HG02610 (cell line): ENCODE data around the gene RIMBP2.
"Not testable (repeated sequence)": the region's sequence is repeated elsewhere in the genome, so short reads cannot be mapped to it uniquely, and the experiment has no call there.

Experiments
- ATAC-seq: cut with Tn5 transposase; IDR thresholded peaks from one replicate; pipeline ENCODE4 v1.9.1; 2021; ENCODE audit warnings: mild to moderate bottlenecking, moderate library complexity; ENCODE audit not compliant: unreplicated experiment

RIMBP2 gene

DNA sequence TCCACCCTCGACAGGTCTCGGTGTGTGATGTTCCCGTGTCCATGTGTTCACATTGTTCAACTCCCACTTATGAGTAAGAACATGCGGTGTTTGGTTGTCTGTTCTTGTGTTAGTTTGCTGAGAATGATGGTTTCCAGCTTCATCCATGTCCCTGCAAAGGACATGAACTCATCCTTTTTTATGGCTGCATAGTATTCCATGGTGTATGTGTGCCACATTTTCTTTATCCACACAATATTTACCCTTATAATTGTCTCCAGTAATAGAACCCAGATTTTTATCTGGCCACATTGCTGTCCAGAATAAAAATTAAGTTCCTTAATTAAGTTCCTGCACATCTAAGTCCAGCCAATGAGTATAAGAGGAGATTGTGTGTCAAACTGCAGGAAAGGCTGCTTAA lies 22.3 kb upstream of the RIMBP2 start:
- ATAC-seq, result not testable (repeated sequence)

DNA sequence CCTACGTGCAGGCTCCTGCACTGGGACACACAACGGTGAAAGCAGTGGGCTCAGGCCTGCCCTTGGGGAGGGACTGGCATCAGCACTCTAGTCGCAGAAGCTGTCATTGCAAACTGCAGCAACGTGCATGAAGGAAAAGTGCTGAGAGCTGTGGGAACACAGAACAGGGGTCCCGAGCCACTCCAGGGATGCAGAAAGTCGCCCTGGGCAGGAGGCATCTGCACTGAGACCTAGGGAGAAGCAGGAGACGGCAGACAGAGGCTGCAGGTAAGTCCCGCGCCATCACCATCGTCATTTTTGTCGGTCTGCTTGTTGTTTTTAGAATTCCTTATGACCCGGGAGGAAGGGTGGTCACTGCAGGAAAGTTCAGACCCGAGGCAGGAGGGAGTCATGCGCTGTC lies 21.6 kb upstream of the RIMBP2 start:
- ATAC-seq, result no peak

DNA sequence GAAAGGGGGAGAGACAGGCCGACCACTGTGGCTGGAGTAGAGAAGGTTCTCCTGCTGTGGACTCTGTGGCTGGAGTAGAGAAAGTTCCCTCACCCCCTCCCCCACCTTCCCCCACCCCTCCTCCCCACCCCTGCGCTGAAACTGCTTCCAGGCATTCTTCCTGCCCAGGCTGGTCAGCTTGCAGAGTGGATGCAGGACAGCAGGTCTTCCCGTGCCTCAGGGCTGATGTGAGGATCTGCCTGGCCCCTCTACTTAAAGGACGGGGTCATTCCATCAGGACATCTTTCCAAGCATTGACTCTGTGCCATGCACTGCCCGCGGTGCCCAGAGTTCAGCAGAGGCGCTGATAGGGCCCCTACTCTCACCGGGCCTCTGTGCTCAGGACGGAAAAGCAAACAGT lies 13.2 kb upstream of the RIMBP2 start:
- ATAC-seq, result no peak

DNA sequence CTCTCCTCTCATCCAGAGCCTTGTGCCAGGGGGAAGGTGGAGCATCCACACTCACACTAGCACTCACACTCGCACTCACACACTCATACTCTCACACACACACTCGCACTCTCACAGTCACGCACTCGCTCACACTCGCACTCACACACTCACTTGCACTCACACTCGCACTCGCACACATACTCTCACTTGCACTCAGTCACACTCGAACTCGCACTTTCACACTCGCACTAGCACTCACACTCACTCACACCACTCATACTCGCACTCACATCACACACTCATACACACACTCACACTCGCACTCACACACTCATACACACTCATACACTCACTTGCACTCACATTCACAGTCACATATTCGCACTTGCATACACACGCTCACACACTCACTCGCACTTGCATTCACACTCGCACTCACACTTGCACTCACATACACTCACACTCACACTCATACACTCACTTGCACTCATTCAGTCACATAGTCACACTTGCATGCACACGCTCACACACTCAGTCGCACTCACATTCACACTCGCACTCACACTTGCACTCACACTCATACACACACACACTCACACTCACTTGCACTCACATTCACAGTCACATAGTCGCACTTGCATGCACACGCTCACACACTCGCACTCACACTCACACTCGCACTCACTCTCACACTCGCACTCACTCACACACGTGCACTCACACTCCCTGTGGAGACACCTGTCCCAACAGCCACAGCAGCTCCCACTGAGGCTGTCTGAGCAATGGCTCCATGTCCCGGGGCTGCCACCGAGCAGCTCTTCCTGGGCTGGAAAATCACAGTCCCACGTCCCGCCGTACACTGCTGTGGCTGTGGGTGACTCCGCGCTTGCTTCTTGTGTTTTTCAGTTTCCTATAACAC lies 12.3 kb upstream of the RIMBP2 start:
- ATAC-seq, result no peak

DNA sequence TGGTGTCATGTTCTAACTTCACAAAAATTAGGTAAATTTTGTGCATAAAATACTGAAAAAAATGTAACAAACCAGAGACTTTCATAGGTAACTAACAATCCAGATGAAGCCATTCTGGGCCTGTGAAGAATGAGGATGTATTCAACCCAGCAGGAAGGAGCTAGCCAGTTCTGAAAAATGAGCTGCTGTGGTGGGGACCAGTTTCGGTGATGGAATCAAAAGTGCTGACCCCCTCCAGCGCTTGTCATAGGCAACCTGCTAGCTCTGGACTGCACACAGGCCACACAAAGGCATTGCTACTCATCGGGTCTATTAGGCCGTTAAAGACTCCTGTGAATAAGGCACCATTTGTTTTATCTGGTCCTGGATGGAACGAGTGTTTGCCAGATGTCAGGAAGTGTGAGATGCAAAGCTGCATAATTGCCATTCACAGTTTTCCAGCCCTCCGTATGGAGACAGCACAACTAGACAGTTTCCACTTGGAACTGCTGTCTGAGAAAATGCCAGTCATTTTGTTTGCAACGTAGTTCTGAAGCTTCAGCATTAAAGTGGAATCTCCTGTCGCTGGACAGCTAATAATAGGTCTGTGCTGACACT lies 3.3 kb upstream of the RIMBP2 start:
- ATAC-seq, result no peak

DNA sequence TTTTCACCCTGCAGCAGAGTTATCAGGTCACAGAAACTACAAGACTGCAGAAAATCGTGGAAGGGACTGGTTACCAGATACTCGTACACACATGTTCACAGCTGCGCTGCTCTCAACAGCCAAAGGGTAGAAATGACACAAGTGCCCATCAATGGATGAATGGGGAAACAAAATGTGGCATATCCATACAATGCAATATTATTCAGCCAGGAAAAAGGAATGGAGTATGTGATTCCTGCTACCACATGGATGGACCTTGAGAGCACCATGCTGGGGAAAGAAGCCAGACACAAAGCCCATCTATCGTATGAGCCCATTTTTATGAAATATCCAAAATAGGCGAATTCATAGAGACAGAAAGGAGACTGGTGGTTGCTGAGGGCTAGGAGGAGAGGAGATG lies 1.7 kb upstream of the RIMBP2 start:
- no peak for ATAC-seq

DNA sequence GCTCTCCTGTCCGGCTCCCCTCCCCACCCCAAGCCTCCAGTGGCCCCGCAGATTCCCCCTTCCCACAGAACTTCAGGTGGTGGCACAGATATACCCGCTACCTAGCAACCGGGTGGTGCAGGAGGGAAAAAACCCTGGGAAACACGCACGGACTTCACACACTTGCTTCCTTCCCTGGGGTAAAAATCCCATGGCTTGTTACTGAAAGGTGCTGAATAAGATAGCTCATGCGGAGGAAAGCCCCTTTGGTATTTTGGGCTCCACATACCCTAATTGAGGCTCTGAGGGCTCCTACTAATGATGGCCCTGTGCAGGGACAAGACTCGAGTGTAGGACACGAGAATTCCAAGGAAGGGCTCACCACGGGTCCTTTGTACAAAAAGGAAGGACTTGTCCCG lies 869 bp upstream of the RIMBP2 start:
- ATAC-seq, result no peak

DNA sequence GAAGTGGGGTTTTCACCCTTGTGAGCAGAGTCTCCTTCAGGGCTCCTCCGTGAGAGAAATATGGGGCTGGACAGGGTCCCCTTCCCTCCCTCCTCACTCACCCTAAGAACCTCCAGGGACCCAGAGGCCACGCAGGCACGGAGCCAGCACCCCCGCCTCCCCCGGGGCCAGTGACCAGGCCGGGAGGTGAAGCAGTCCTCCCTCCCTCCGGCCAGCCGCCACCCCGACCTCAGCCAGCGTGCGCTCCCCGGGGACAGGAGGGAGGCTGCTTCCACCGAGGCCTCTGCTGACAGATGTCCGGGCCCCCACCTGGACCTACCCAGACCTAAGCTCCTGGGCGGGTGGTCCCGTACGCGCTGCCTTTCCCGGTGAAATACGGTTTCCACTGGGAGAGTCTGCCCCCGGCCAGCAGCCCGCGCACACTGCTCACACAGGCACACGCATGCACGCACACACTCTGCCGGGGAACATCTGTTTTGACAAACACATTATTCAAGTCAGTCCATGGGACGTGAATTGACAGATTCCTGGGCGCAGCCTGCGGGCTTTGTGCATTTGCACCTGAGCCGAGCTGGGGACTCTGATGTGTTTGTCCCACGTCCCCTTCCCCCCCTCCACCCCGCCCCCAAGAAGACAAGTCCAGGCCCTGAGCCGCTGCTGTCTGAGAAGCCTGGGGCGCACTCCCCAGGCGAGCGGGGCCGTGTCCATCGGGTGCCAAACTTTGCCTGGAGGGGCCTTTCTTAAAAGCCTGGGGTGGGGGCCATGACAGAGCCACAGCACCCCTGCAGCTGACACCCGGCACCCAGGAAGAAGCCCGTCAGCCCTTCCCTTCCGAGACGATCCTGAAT lies 725 bp downstream of the RIMBP2 start:
- no peak for ATAC-seq

DNA sequence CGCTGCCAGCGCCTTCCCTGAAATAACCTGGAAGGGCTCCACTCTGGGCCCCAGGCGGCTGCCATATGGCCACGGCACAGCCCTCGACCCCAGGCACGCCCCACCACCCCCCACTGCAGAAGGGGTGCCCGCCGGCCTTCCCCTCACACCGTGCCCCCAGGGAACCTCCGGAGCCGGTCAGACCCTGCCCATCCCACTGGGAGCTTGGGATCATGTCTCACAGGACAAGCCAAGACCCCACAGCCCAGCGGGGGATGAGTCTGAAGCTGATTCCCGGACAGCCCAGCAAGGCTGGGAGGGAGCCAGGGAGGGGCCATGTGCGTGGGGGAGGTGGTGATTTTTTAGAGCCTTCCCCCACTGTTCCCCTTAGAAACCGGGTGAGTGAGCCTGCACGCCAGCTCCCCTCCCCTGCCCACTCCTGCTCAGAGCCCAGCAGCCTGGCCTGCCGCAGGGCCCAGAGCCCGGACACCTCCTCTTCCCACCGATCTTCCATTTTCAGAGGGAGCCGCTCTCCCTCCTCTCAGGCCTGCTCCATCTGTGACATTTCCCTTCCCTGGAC lies 1.4 kb downstream of the RIMBP2 start:
- no peak for ATAC-seq

DNA sequence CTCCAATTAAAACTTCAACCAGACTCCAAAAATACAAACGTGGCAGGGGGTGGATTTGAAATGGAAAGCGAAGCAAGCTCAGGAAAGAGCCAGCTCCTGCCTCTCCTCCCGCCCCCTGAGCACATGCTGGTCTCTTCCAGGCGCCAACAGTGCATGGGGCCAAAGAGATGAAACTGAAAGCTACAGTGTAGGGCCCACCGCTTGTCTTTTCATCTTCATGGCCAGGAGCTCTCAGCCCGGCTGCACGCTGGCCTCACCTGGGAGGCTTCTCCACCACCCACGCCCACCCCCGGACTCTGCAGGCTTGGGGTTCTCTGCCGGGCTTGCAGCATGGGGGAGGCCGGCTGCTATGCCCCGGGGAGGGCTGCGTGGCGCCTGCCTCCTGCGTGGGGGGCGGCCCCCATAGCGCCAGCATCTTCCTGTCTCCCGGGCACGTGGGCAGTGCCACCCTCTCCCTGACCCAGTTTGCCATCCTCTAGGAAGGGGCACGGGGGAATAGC lies 2.0 kb downstream of the RIMBP2 start:
- no peak for ATAC-seq

DNA sequence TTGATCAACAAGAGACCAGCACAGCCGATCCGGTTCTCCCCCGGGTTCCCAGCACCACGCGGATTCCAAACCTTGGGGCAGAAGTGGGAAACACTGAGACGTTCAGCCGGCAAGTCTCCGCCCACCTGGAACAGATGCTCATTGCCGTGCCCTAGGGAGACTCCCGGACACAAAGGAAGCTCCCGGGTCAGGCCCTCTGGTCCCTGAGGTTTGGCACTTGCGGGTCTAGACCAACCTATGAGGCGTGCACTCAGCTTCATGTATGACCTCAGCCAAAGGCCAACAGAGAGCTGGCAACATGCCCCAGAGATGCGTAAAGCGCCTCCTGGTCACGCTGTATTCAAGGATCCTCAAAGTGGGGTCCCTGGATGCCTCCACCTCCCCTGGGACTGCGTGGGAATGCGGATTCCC lies 2.5 kb downstream of the RIMBP2 start:
- ATAC-seq, result no peak

DNA sequence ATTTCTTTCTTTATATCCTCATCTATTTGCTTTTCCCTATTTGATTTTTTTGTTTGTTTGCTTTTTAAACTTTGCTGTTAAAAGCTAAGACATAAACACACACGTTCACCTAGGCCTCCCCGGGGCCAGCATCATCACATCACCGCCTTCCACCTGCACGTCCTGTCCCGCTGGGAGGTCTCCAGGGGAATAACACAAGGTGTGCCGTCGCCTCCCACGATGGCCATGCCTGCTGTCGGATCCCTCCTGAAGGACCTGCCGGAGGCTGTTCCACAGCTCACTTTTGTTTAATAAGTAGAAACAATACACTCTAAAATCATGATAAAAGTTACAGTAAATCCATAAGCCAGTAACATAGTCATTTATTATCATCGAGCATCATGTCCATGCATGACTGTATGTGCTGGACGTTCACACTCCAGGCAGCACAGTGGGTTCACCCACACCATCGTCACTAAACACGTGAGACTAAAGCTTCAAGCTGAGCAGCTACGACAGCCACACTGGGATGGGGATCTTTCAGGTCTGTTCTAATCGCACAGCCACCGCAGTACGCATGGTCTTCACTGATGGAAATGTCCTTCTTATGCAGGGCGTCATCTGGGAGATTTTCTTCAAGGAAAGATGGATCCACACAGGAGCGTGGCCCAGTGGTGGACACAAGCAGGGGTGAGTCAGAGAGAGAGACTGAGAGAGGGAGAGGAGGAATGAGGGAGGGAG lies 3.6 kb downstream of the RIMBP2 start:
- ATAC-seq, result no peak

DNA sequence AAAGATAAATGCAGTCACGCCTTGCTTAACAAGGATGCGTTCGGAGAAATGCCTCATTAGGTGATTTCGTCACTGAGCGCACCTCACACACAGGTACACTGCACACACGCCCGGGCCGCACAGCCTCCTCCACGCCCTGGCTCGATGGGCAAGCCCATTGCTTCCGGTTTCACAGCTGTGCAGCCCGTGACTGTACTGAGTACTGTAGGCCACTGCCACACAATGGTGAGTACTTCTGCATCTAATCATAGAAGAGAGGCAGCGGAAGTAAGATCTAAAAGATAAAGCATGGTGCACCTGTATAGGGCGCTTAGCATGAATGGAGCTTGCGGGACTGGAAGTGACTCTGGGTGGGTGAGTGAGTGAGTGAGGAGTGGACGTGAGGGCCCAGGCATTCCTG lies 4.3 kb downstream of the RIMBP2 start:
- ATAC-seq, result no peak

DNA sequence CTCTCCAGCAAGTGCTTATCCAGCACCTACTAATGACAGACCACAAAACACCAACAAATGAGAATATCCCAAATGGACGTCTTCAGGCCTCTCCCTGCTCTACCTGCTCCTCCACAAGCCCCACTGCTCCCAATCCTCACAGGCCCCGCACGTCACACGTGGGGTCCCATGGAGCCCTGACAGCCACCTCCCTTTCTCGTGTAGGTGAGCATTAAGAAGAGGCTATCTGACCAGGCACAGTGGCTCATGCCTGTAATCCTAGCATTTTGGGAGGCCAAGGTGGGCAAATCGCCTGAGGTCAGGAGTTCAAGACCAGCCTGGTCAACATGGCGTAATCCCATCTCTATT lies 5.4 kb downstream of the RIMBP2 start:
- no peak for ATAC-seq

DNA sequence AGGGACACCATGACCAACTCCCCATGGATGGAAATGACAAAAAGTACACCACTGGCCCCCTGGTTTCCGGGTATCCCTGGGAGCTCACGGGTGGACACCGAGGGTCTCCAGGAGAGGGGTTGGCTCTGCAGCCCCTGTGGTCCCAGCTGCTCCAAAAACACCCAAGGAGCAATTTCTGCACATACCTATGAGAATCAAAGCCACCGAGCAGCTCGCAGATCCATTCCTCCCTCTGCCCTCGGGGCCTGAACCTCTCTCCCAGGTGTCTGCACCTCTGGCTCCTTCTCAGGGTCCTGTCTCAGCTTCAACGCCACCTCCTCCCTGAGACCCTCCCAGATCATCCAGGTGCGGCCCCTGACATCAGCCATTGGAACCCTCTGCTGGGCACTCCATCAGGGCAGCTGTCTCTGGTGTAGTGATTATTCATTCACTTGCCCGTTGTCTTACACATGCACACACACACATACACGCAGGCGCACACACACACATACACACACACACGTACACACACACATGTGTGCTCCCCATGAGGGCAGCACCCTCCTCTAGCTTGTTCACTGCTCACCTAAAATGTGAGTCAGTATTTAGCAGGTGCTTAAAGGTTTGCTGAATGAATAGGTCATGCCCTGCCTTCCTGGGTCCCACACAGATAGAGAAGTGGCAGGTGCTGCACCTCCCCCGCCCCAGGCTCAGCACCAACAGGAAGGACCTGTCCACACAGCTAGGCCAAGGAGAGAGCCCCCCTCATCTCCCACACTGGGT lies 5.9 kb downstream of the RIMBP2 start:
- no peak for ATAC-seq

DNA sequence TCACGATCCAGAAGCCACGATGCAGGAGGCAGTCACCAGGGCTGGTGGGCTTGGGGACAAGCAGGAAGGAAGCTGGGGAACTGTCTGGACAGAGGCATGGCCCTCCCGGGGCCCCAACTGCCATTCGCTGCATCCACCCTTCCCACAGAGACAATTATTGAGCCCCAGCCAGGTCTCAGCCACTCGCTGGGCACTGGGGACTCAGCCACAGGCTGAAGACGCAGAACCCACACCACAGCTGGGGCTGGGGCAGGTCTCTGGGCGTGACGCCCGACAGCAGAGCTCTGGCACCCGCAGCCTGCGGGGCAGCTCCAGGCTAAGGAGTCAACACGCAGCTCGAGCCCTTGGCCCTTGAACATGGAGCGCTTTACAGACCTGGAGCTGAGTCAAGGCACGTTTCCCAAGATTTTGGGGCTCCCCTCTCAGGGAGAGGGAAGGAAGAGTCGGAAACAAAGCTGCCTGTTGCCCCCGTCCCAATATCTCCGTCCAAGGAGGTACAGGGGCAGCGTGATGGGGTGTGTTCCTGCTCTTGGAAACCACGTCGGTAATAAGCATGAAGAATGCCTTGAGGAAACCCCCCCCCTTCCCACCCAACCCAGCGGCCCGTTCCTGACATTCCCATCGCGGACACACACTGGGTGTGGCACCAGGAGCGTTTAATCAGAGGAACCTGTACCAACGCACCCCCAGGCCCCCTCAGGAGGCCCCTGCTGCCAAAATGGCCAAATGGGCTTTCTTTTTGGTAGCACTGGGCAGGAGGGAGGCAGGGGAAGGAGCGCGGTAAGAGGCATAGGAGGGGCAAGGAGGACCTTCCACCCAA lies 6.7 kb downstream of the RIMBP2 start:
- no peak for ATAC-seq

DNA sequence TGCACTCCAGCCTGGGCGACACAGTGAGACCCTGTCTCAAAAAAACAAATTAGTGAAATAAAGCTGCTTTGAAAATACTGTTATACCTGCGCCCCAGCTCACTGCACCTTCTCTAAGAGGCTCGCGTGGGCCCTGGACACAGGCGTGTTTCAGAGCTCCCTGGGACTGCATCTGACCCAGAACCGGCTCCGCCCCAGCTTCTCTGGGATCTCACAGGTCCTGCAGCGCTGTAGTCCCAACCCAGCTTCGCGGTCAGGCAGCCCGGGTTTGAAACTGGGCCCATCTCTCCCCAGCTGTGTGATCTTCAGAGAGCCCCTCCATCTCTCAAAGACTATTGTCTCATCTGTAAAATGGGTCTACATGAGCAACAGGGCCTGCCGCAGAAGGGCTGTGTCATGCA lies 7.5 kb downstream of the RIMBP2 start:
- no peak for ATAC-seq

DNA sequence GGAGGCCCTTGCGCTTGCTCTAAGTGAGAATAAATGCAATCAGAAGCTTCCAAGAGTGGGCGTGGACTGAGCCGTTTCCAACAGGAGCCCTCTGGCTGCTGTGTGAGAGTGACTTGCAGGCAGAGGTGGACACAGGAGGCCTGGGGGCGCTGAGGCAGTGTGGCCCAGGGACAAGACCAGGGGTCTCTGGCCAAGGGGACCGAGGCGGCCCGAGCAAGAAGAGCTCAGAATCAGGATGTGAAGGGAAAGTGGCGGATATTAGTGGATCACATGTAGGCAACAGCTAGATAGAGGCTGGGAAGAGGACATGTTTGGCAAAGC lies 8.6 kb downstream of the RIMBP2 start:
- no peak for ATAC-seq

DNA sequence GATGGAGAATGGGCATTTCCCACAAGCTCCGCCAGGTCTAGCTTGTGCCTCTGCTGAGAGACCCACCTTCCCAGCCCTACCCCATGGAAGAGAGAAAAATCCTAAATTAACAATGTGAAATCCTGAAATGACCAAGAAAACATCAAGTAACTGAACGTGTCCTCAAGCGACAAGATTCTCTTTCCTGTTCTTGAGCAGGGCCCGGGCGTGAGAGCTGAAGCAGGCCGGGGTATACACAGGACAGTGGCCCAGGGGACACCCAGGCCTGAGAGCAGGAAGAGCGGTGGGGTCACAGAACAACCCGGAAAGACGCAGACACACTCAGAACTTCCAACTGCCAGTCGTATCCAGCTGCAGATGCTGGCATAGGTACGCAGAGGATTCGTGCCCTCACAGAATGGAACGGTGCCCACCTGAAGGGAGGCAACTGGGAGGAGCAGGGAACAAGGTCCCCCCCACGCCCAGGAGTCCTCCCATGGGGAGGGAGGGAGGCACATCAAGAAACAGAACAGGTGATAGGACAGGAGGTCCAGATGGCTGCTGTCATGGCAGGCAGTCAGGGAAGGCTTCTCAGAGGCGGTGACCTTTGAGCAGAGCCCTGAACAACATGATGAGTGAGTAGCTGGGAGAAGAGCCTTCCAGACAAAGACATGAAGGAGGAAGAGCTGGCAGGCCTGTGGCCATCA lies 9.1 kb downstream of the RIMBP2 start:
- no peak for ATAC-seq
